IPS DF 19.7 (cell line): ENCODE data around the gene TTLL10.

ENCODE experiments used
- DNase-seq: peaks from one replicate; pipeline ENCODE4 v3.0.0-alpha.2; 2013; ENCODE audit warnings: low read depth, low spot score

TTLL10 gene

DNA sequence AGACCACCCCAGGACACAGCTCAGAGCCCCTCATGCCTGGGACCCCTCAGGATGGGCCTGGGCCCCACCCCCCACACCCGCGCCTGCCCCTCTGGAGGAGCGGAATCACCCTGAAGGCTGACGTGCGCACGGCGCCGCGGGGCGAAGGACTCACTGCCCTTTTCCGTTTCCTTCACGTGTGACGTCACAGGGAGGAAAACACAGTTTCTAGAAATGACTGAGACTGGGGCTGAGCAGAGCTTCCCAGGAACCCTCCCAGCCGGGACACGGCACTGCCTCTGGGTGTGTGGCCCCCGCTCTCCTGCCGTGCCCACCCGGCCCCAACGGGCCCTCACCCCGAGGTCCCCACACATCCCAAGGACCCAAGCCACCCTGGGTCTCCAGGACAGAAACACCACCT, 45.7 kb downstream of the TTLL10 start:
- no peak for DNase-seq

DNA sequence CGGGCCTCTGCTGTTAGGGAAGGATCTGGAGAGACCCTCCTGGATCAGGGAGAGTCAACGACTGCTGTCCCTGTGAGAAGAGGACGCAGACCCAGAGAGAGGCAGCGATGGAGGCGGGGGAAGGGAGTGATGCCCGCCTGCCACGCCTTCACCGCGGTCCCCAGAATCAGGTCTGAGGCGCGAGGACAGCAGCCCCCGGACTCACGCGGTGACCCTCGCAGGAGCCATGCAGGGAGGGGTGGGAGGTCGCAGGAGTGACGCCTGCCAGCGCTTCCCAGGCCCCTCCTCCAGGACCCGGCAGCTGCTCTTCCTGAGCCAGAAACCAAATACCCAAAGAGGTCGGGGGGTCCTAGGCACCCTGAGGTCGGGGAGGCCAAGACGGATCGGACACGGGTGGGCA, 46.5 kb downstream of the TTLL10 start:
- DNase-seq: no peak

- no peak for DNase-seq
Observed at GRCh38 chr1:1221887-1222574, 48.4 kb downstream of the TTLL10 start.

DNA sequence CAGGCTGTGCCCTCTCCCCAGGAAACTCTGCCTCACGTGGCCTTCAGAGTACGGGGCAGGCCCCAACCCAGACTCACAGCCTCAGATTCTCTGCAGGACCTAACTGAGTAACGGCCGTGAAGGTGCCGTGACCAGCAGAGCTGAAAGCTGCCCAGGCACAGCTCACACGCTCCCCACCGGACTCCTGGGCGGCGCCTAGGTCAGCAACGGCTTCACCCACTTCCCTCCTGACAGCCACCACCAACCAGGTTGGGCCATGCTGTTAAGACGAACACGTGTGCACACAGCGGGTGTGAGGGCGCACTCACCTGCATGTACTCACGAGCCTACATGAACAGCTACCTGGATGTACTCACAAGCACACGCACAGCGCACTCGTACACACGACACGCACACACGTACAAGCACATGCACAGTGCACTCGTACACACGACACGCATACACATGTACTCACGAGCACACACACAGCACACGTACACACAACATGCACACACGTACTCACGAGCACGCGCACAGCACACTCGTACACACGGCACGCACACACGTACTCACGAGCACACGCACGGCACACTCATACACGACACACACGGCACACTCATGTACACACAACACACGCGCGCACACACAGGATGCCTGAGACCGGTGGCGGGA, 49.0 kb downstream of the TTLL10 start:
- DNase-seq: no peak

- DNase-seq: no peak
Observed at GRCh38 chr1:1223321-1223720, 49.6 kb downstream of the TTLL10 start.

GRCh38 chr1:1223891-1224290, 50.2 kb downstream of the TTLL10 start:
- DNase-seq: no peak

DNA sequence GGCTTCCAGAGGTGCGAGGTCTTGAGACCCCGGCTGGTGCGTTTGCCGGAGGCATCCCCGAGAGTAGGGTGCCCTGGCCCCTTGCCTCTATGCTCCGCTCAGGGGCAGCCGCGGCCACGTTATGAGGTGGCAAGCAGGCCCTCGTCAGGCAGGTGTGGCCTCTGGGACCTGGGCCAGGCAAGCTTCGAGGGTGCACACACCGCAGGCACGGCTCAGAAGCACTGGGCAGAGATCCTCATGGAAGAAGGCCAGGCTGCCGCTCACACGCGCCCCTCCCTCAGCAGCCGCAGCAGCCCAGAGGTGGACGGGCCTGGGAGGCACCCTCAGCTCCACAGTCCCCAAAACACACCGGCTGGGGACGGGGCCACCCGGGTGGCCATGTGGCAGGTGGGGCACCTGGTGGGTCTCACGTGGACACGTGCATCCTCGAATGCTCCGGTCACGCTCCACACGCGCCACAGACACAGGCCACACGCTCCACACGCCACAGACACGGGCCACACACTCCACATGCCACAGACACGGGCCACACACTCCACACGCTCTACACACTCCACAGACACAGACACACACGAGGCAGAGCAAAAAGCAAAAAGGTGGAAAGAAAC, 51.7 kb downstream of the TTLL10 start:
- DNase-seq: no peak

DNA sequence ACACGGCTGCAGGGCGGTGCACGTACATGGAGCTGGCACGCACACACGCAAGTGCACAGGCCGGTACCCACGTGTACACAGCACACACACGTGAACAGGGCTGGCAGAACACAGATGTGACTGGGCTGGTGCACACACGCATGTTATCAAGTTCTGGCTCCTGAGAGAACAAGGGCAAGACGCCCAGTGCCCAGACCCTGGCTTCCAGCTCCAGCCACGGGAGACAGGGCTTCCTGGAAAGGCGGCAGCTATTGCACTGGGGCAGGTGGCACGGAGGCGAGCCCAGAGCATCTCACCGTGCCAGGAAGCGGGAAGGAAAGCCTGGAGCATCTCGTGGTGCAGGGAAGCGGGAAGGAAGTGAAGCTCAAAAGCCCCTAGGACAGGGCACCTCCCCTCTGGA, 52.2 kb downstream of the TTLL10 start:
- no peak for DNase-seq

DNA sequence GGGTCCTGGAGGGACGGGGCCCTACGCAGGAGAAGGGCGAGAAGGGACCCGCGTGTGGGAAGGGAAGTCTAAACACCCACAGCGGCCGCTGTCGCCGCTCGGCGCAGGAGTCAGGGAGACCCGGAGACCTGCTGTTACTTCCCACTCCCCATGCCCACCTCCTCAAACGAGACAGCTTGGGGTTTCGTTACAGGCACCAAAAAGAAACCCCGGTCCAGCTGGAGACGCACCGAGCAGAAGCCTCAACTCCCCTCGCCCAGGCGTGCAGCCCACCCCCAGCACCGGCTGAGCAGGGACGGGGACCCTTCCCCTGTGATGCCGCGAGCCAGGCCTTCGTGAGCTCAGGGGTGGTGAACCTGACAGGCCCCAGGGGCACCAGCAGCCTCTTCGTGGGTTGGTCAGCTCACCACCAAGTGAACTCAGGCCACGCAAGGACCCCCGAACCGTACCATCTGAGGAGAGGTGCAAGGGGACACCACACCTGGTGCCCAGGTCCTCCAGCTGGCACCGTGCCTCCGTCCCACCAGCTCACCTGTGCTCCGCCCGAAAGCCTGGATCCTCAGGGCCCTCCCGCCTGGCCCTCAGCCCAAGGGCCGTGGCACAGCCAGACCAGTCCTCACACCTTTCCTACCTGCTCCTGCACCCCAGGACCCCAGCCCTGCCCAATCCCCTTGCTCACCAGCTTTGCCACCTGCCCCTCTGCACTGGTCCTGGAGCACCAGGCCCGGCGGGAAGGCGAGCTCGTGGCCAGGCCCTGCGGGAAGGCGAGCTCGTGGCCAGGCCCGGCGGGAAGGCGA, 53.1 kb downstream of the TTLL10 start:
- no peak for DNase-seq

DNA sequence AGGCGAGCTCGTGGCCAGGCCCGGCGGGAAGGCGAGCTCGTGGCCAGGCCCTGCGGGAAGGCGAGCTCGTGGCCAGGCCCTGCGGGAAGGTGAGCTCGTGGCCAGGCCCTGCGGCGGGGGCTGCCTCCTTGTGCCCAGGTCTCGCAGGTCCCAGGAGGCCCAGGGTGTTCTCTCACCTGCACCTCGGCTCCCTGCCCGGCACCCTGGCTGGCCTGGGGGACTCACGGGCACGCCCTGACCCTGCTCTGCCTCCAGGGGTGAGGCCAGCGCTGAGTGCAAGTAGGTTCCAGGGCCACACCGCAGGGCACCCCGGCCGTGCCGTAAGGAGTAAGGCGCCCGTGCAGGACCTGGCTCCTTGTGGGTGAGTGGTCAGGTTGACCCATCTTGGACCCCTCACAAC, 53.7 kb downstream of the TTLL10 start:
- DNase-seq: no peak

DNA sequence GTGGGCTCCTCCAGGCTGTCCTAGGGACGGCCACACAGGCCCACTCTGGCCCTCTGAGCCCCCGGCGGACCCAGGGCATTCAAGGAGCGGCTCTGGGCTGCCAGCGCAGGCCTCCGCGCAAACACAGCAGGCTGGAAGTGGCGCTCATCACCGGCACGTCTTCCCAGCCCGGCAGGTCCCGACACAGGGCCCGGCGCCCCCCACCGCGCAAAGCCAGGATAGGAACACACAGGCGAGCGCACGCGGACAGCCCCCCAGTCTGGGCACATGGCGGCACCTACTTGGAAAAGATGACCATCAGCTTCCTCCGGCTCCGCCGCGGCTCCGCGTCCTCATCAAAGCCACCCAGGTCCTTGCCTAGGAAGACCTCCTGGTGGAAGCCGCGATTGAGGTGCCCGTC, 54.5 kb downstream of the TTLL10 start:
- DNase-seq: no peak

- DNase-seq: no peak
Observed at GRCh38 chr1:1228596-1229321, 55.1 kb downstream of the TTLL10 start.

GRCh38 chr1:1229770-1230169, 56.1 kb downstream of the TTLL10 start:
- DNase-seq: no peak

- no peak for DNase-seq
Observed at GRCh38 chr1:1230656-1231399, 57.1 kb downstream of the TTLL10 start.

GRCh38 chr1:1231400-1232207, 57.9 kb downstream of the TTLL10 start, which contains the start of gene SDF4:
Gene SDF4, minus strand, starts transcription at chr1:1232001. Its CDS starts 3,229 bp downstream, at chr1:1228772.
- peak; percentile 75 for DNase-seq

DNA sequence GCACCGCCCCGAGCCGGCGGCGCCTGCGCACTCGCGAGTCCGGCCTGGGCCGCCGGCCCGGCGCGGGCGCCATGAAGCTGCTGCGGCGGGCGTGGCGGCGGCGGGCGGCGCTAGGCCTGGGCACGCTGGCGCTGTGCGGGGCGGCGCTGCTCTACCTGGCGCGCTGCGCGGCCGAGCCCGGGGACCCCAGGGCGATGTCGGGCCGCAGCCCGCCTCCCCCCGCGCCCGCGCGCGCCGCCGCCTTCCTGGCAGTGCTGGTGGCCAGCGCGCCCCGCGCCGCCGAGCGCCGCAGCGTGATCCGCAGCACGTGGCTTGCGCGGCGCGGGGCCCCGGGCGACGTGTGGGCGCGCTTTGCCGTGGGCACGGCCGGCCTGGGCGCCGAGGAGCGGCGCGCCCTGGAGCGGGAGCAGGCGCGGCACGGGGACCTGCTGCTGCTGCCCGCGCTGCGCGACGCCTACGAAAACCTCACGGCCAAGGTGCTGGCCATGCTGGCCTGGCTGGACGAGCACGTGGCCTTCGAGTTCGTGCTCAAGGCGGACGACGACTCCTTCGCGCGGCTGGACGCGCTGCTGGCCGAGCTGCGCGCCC, 58.6 kb downstream of the TTLL10 start, which contains the start of gene B3GALT6:
B3GALT6 (plus strand) TSS at position 30 of the 588 bp plus-strand sequence; CDS start at position 72, 42 bp downstream.
- DNase-seq: no peak

GRCh38 chr1:1232796-1233566, 59.3 kb downstream of the TTLL10 start:
- DNase-seq: no peak

- no peak for DNase-seq
Observed at GRCh38 chr1:1233567-1233892, 59.9 kb downstream of the TTLL10 start.
